Prostate gland (tissue), 2 donors: ENCODE results near the gene ULK3. TPM values are rescaled to one million over a fixed set of nuclear protein-coding genes. Genes with fewer than 3 reads are reported as not detected.

Experiments used
- DNase-seq: peaks from one replicate; pipeline ENCODE4 v3.0.0-alpha.2; 2019; ENCODE audit warnings: low spot score
- H3K27ac ChIP-seq, 2 donors: fragments of 200-600 bp; sonication (generic); 2 replicates each; pipeline ENCODE4 v1.5.1; 2017 to 2019
- H3K27me3 ChIP-seq: fragments of 200-600 bp; sonication (generic); replicated peaks from 2 replicates; pipeline ENCODE4 v1.5.1; 2019; ENCODE audit not compliant: insufficient read depth
- H3K36me3 ChIP-seq, 2 donors: fragments of 200-600 bp; sonication (generic); 1 replicate in 1 of 2; 2 replicates in 1 of 2; pipeline versions ENCODE4 v1.5.1 to v1.8.1; 2017 to 2019
- H3K4me1 ChIP-seq: fragments of 200-600 bp; sonication (generic); replicated peaks from 2 replicates; pipeline ENCODE4 v1.5.1; 2019
- H3K4me3 ChIP-seq, 2 donors: fragments of 200-600 bp; sonication (generic); 2 replicates each; pipeline ENCODE4 v1.5.1; 2017 to 2019
- H3K9me3 ChIP-seq: fragments of 200-600 bp; sonication (generic); 2 replicates; pipeline ENCODE4 v1.5.1; 2017
- POLR2A ChIP-seq: fragments of 450-650 bp; IDR thresholded peaks from one replicate; pipeline ENCODE4 v1.6.1; 2016; ENCODE audit warnings: antibody characterized with exemption, mild to moderate bottlenecking
- POLR2AphosphoS5 ChIP-seq: sonication (generic); formaldehyde crosslinking; IDR thresholded peaks from one replicate; pipeline ENCODE4 v1.6.1; 2017; ENCODE audit warnings: antibody characterized with exemption
- WGBS: methylation state at CpG from one replicate; pipeline ENCODE4 v1.1.5; 2018; 5-methylcytosine and 5-hydroxymethylcytosine counted together
- intact Hi-C: fragments of 100-400 bp; cut with DNase I; formaldehyde crosslinking; loops from one replicate; pipeline ENCODE4 v1.14.2; 2022
- total RNA-seq, 2 donors: library from RNA; depleted of rRNA; stranded (reverse); fragments of >200 nt; gene quantifications; one replicate each; pipeline ENCODE4 v1.1.0, GENCODE V29; 2016
- TF ChIP-seq, protein P1 (sequence below), 4 experiments: fragments of 200-600 bp in 2 of 4; fragments of 450-650 bp in 2 of 4; sonication (generic) in 2 of 4; IDR thresholded peaks; 1 replicate in 3 of 4; 2 replicates in 1 of 4; pipeline ENCODE4 v1.5.1; 2016 to 2019; ENCODE audit warnings: antibody characterized with exemption in 4 of 4, mild to moderate bottlenecking in 2 of 4, moderate library complexity in 2 of 4

The ULK3 gene
- total RNA-seq, 2 donors from 2014 or later, result 44.6 to 98.5 TPM

DNA sequence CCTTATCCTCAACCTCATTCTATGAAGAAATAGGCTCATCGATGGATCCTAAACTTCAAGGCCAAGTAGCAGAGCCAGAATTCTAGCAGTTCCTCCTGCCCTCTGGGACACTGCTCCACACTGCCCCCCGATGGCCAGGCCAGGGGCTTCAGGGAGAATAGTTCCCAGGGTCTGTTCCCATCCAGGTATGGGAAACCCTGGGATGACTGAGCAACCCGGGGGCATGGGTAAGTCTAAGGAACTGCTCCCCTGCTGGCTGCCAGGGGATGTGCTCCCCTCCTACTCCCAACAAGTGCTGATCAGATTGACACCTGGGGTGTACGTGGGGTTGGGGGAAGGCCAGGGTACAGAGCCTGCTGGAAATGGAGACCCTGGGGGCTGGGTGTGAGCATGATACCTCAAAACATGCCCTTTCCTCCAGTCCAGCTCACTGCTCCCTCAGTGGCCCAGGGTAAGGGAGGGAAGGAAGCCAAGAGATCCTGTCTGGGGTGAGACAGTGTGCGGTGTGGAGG lies 7.6 kb downstream of the ULK3 start:
- intact Hi-C loops, result no loop called here
- DNase-seq, result peak; percentile 50

DNA sequence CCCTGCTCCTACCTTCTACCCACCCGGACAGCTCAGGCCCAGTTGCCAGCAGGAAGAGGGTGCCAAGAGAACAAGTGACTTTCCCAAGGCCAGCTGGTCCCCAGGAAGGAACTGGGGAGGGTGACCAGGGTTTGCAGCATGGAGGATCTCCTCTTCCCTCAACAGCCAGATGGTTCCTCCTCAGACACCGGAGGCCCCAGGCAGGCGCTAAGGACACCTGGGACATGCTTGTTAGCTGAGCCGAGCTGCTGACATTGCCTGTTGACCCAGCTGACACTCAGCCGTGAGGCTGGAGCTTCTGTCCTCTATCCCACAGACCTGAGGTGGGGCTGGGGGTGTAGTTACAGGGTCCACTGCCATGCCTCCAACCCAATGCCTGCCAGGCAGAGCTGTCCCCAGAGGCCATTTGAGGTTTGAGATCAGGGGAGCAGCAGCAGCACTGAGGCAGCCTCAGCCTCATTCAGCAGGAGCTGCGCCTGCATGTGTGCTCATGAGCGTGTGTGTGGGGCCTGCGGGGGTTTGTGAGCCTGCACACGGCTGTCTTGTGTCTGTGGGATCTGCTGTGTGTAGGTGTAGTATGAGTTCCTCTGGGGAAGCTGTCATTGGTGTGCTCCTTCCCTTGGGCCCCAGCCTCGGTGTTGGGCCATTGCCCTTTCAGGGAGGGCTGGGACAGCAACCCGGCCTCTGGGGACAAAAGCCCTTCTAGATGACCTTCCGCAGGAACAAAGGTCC lies 9.4 kb downstream of the ULK3 start:
- no peaks in the 10 kb centered on the region for H3K9me3 ChIP-seq
- no peak overlapping the region for H3K27ac ChIP-seq
- H3K4me3 ChIP-seq, result no peak overlapping the region
- intact Hi-C loops, result no loop called here
- no peak for TF ChIP-seq POLR2AphosphoS5
- no peak for TF ChIP-seq POLR2A
- TF ChIP-seq, protein P1, sequence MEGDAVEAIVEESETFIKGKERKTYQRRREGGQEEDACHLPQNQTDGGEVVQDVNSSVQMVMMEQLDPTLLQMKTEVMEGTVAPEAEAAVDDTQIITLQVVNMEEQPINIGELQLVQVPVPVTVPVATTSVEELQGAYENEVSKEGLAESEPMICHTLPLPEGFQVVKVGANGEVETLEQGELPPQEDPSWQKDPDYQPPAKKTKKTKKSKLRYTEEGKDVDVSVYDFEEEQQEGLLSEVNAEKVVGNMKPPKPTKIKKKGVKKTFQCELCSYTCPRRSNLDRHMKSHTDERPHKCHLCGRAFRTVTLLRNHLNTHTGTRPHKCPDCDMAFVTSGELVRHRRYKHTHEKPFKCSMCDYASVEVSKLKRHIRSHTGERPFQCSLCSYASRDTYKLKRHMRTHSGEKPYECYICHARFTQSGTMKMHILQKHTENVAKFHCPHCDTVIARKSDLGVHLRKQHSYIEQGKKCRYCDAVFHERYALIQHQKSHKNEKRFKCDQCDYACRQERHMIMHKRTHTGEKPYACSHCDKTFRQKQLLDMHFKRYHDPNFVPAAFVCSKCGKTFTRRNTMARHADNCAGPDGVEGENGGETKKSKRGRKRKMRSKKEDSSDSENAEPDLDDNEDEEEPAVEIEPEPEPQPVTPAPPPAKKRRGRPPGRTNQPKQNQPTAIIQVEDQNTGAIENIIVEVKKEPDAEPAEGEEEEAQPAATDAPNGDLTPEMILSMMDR (IDR thresholded peaks at IDR 0.05), result no peak
- H3K4me1 ChIP-seq, result no peaks in the 10 kb centered on the region
- no peaks in the 10 kb centered on the region for H3K36me3 ChIP-seq
- H3K27me3 ChIP-seq, result no peaks in the 10 kb centered on the region
- DNase-seq, result no peak
- WGBS, result 68% methylated on average over 12 of the region's 12 CpGs

More for the DNA sequence above, 7.6 kb downstream of the ULK3 start:
- Histone ChIP-seq H3K27me3 (no peaks in the 10 kb centered on the region), H3K9me3 (no peaks in the 10 kb centered on the region), H3K36me3 (no peaks in the 10 kb centered on the region), H3K4me1 (no peaks in the 10 kb centered on the region), H3K4me3 (no peak overlapping the region), H3K27ac (no peak overlapping the region)
- TF ChIP-seq POLR2AphosphoS5 (peak; percentile 46), POLR2A (no peak)
- TF ChIP-seq, protein P1 (IDR thresholded peaks at IDR 0.05), result peak; percentile 10 to 75 (median 64)
- WGBS, result 35% methylated on average over 4 of the region's 5 CpGs

DNA sequence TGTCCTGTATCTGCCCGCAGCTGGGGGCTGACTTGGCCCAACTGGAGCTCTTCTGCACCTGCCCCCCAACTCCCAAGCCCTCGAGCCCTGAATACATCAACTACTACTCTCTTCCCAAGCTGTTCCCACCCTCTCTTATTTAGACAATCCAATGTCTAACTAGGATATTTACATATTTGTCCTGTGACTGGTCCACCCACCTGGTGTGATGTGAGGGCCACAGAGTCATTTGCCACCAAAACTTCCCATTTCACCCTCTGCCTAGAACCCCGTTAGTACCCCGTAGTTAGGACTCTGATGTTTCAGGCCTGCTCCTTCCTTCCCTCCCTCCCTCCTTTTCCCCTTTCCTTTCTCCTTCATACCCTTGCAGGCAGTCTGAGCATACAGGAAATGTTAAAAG lies 10.1 kb downstream of the ULK3 start:
- WGBS, result 70% methylated on average over 4 of the region's 4 CpGs

DNA sequence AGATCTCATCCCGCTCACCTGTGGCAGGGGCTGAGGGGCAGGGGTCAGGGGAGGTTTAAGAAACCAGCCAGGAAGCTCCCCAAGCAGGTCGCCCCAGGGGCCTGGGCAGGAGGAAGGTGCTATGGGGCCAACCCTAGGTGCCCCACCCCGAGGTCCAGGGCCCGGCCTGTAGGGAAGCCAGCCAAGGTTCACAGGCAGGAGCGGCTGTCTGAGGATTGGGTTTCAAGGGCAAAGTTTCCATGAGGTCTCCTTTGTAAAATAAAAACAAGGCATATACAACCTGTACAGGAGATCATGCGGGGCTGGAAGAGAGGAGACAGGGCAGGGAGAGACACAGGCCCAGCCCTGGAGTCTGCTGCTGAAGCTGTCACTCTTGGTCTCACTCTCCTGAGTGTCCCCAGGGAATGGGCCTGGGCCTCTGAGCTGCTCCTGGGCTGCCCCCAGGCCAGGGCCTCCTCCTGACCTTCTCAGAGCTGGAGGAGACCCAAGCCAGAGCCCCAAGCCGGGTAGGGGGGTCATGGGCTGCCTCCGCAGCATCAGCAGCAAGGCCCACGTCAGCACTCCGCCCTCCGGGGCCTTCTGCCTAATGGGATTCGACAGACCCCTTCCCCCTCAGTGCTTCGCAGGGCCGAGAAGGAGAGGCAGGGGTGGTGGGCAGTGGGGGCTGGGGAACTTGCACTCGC lies 11.0 kb downstream of the ULK3 start:
- intact Hi-C loops, result no loop called here
- Histone ChIP-seq H3K4me3 (no peak overlapping the region), H3K9me3 (no peaks in the 10 kb centered on the region), H3K27me3 (no peaks in the 10 kb centered on the region), H3K36me3 (no peaks in the 10 kb centered on the region), H3K27ac (no peak overlapping the region), H3K4me1 (no peaks in the 10 kb centered on the region)
- DNase-seq, result no peak
- WGBS, result 63% methylated on average over 15 of the region's 15 CpGs
- no peak for TF ChIP-seq POLR2A

More for the DNA sequence above, 10.1 kb downstream of the ULK3 start:
- H3K27ac ChIP-seq, result no peak overlapping the region
- TF ChIP-seq, protein P1 (IDR thresholded peaks at IDR 0.05), result no peak
- TF ChIP-seq POLR2AphosphoS5 (no peak), POLR2A (no peak)
- H3K4me3 ChIP-seq, result no peak overlapping the region
- H3K36me3 ChIP-seq, result no peaks in the 10 kb centered on the region
- intact Hi-C loops, result no loop called here
- no peaks in the 10 kb centered on the region for H3K4me1 ChIP-seq
- DNase-seq, result no peak
- H3K9me3 ChIP-seq, result no peaks in the 10 kb centered on the region
- H3K27me3 ChIP-seq, result no peaks in the 10 kb centered on the region

DNA sequence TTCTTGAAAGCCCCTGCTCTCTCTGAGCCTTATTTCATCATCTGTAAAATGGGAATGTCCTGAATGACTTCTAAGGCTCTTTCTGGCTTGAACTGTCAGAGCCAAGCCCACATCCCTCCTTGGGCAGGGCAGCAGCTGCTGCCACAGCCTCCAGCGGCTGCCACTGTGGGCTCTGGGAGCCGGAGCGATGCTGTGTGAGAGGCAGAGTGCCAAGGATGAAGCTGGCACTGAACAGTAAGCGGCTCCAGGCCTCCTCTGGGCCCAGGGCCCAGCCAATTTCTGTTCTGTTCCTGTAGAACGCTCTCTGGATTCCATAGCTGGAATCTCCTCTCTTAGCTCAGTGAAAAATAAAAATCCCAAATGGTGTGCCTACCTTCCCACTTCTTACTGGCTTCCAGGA lies 12.1 kb downstream of the ULK3 start:
- TF ChIP-seq, protein P1 (IDR thresholded peaks at IDR 0.05), result no peak
- TF ChIP-seq POLR2A, result no peak
- TF ChIP-seq POLR2AphosphoS5, result no peak
- H3K4me3 ChIP-seq, result no peak overlapping the region
- no peaks in the 10 kb centered on the region for H3K36me3 ChIP-seq
- intact Hi-C loops, result no loop called here
- DNase-seq, result no peak
- 30% methylated on average over 5 of the region's 5 CpGs for WGBS
- H3K9me3 ChIP-seq, result no peaks in the 10 kb centered on the region
- H3K4me1 ChIP-seq, result no peaks in the 10 kb centered on the region
- no peak overlapping the region for H3K27ac ChIP-seq
- H3K27me3 ChIP-seq, result no peaks in the 10 kb centered on the region
